GM12891 (cell line): Measurements from ENCODE around the gene FREY1.

Source experiments
- DNase-seq: peaks from one replicate; pipeline ENCODE4 v3.0.0; 2011; ENCODE audit warnings: low spot score; ENCODE audit not compliant: insufficient read length
- FAIRE-seq: peaks from 2 replicates; lab custom pipeline; 2011; peaks lifted over from hg19 to GRCh38; lab: Jason Lieb, UNC
- PAX5 ChIP-seq: IDR thresholded peaks from 2 replicates; pipeline ENCODE4 v1.6.1; 2011; ENCODE audit warnings: low read length, moderate library complexity, mild to moderate bottlenecking; ENCODE audit not compliant: insufficient read depth, severe bottlenecking
- POLR2A ChIP-seq: IDR thresholded peaks from 2 replicates; pipeline ENCODE4 v1.6.1; 2011; ENCODE audit warnings: low read depth, low read length, control low read depth
- POLR2AphosphoS5 ChIP-seq: IDR thresholded peaks from 2 replicates; pipeline ENCODE4 v1.6.1; 2011; ENCODE audit warnings: low read depth, low read length, control low read depth
- POU2F2 ChIP-seq: IDR thresholded peaks from 2 replicates; pipeline ENCODE4 v1.6.1; 2011; ENCODE audit warnings: low read depth, mild to moderate bottlenecking, control low read depth, low read length, moderate library complexity
- SPI1 ChIP-seq: IDR thresholded peaks from 2 replicates; pipeline ENCODE4 v1.6.1; 2011; ENCODE audit warnings: low read depth, low read length, control low read depth
- TAF1 ChIP-seq: IDR thresholded peaks from 2 replicates; pipeline ENCODE4 v1.6.1; 2011; ENCODE audit warnings: low read depth, low read length, control low read depth

The FREY1 gene

DNA sequence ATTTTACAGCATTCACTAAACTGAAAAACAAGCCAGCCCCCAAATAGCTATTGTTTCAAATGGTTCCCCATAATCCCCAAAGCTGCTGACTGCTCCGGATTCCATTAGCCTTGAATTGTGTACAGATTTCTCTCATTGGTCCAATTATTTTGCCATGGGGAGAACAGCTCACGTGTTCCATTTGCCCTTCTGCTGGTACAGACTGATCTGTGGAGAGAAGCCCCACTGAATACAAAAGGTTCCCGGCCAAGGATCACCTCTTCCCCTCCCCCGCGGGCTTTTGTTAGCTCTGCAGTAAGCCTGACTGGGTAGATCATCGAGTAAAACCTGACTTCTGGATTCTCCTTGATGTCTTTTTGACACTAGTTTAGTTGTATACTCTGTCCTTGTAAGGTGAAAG is 30.7 kb downstream of the FREY1 start:
- TF ChIP-seq POLR2AphosphoS5: no peak
- FAIRE-seq (no peak), DNase-seq (no peak)

DNA sequence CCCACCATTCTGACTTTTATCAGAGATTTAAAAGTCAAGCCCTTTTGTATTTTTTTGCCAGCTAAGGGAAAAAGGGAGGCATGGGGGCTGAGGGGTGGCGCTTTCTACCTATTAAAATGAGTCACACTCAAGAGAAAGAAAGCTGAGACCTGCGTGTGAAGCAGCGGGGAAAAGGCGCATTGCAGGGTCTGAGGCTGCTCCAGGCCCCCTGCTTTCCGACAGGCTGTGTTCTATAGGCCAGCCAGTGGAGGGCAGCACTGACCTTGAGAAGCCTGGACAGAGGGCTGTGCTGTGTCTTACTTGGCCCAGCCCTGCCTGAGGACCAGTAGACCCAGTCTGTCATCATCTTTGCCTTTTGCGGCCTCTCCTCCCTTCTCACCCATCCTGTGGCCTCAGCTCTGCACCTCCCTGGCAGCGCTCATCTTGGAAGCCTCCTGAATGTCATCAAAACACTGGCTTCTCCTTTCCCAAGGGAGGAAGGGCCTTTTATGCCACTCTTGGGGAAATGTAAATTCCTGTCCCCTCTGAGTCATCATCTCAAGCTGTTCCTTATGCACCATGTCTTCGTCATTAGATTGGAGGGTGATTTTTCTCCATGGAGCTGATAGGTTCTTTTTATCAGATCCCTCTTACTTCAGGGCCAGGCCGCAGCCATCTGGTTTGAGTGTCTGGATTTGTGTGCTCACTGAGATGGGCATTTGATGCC is 34.3 kb downstream of the FREY1 start:
- TF ChIP-seq POU2F2 (no peak), SPI1 (no peak), POLR2A (no peak), POLR2AphosphoS5 (no peak), PAX5 (no peak), TAF1 (no peak)
- FAIRE-seq (no peak), DNase-seq (peak; percentile 50)

DNA sequence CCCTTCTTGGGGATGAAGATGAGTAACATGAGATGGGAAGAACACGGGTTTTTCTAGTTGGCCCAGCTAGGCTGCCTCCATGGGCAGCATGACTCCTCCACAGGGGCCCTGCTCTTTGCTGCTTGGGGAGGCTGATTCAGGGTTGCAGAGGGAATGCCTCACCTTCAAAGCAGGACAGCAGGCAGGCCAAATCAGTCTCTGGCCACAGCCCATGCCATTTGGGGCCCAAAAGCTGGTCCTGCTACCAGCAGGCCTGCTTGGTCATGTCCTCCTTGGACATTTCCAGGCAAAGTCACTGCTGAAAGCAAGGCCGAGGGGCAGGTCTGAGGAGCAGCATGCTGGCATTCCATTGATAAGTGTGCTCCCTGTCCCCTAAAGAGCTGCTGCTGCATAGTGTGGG is 35.4 kb downstream of the FREY1 start:
- TF ChIP-seq TAF1 (no peak), POLR2AphosphoS5 (no peak), SPI1 (no peak), POU2F2 (no peak), POLR2A (no peak), PAX5 (no peak)
- no peak for DNase-seq
- FAIRE-seq: no peak

DNA sequence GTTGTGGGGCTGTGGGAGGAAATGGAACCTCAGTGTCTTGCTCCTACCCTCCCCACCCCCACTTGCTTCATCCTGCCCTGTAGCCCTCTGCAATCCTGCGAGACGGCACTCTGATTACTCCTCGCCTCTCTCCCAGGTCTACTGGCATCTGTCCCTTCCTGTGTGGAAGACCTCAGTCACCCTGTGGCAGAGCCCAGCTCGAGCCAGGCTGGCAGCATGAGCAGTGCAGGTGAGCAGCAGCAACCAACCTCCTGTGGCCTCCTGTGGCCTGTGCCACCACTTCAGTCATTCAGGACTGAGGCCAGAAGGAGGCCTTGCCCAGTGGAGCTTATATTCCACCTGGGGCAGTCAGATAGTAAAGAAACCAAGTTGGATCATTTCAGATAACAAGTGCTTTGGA is 36.4 kb downstream of the FREY1 start:
- DNase-seq: no peak
- no peak for TF ChIP-seq PAX5
- no peak for TF ChIP-seq POLR2A
- TF ChIP-seq POLR2AphosphoS5: no peak
- TF ChIP-seq POU2F2: no peak
- TF ChIP-seq SPI1: no peak
- TF ChIP-seq TAF1: no peak
- no peak for FAIRE-seq

DNA sequence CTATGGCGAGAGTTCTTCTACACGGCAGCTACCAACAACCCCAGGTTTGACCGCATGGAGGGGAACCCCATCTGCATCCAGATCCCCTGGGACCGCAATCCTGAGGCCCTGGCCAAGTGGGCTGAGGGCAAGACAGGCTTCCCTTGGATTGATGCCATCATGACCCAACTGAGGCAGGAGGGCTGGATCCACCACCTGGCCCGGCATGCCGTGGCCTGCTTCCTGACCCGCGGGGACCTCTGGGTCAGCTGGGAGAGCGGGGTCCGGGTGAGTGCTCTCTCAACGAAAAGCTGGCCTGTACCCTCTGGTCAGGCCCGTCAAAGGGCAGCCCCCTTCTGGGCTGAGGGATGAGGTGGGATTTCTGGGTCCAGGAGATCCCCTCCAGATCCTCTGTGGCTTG is 37.5 kb downstream of the FREY1 start:
- DNase-seq: no peak
- no peak for FAIRE-seq
- TF ChIP-seq POLR2AphosphoS5: no peak

DNA sequence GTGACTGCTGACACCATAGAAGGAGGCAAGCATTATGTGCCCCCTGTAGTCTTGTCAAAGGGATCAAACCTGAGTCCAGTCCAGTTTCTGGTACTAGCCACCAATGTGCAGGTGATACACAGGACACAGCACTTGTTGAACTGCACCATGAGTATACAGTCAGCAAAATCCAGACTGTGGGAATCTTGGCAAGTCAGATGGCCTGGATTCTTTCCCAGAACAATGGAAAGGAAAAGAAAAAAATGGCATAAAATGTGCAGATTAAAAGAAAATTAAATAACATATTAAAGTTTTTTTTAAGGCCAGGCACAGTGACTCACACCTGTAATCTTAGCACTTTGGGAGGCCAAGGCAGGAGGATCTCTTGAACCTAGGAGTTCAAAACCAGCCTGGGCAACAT is 43.0 kb downstream of the FREY1 start:
- FAIRE-seq: no peak
- no peak for TF ChIP-seq PAX5
- TF ChIP-seq POLR2A: no peak
- TF ChIP-seq POLR2AphosphoS5: no peak
- no peak for TF ChIP-seq POU2F2
- no peak for TF ChIP-seq SPI1
- no peak for TF ChIP-seq TAF1

DNA sequence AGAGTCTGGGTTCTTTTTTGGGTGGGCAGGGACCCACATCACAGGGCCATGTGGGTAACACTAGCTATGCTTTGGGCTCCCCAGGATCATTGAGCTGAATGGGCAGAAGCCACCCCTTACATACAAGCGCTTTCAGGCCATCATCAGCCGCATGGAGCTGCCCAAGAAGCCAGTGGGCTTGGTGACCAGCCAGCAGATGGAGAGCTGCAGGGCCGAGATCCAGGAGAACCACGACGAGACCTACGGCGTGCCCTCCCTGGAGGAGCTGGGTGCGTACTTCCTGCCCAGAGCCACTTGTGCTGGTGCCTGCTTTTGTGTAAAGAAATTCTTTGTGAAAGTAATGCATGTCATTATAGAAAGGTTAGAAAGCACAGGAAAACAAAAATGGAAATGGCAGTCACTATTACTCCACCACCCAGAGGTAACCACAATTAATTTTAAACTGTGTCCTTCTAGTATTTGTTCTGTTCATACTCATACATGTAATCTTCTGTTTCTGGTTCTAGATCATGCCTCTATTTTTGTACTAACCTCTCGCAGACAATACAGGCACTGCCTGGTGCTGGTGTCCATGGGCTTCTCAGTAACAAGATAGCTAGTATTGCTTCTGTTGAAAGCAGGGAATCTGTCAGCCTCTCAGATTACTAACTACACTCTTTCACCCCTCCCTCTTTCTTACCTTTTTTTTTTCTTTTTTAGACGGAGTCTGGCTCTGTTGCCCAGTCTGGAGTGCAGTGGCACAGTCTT is 46.1 kb downstream of the FREY1 start:
- no peak for FAIRE-seq
- TF ChIP-seq TAF1 (no peak), SPI1 (no peak), POLR2A (no peak), POU2F2 (no peak), POLR2AphosphoS5 (no peak), PAX5 (no peak)
- no peak for DNase-seq

More for the DNA sequence above, 43.0 kb downstream of the FREY1 start:
- DNase-seq: no peak

DNA sequence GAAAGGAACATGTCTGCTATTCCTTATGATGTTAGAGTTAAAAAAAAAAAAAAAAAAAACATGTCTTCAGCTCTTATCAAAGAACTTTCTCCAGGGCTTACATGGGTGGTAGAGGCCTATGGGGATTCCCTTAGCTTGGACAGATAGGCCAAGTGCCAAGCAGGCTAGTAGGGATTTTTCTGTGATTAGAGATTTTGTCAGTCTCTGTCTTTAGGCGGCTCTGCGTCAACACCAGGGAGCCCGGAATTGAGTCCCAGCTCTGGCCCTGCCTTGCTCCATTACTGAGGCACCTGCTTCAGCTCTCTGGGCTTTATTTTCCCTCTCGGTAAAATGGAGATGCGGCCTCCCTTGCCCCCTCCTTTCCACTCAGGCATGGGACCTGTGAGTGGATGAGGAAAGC is 46.7 kb downstream of the FREY1 start:
- no peak for TF ChIP-seq POLR2A
- DNase-seq (no peak), FAIRE-seq (no peak)

DNA sequence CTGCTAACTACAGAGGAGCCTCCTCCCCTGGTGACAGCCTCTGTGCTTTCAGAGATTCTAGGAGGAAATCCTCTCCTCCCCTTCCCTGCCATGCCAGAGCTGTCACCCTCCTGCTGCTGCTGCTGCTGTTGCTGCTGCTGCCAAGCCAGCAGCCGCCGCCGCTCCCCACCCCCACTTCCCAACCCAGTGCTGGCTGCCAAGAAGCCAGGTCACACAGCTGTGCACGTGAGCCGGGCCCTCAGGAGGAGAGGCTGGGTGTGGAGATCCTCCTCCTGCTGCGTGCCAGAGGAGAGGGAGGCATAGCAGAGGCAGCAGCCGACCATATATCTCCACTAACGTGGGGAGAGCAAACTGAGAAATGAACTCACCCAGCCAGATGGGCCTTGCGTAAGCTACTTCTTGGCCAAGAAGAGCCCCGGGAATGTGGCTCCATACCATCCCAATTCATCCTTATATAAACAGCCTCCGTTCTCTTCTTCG is 47.4 kb downstream of the FREY1 start:
- TF ChIP-seq POU2F2 (no peak), TAF1 (no peak), POLR2A (no peak), SPI1 (no peak), PAX5 (no peak)
- DNase-seq (no peak), FAIRE-seq (no peak)

DNA sequence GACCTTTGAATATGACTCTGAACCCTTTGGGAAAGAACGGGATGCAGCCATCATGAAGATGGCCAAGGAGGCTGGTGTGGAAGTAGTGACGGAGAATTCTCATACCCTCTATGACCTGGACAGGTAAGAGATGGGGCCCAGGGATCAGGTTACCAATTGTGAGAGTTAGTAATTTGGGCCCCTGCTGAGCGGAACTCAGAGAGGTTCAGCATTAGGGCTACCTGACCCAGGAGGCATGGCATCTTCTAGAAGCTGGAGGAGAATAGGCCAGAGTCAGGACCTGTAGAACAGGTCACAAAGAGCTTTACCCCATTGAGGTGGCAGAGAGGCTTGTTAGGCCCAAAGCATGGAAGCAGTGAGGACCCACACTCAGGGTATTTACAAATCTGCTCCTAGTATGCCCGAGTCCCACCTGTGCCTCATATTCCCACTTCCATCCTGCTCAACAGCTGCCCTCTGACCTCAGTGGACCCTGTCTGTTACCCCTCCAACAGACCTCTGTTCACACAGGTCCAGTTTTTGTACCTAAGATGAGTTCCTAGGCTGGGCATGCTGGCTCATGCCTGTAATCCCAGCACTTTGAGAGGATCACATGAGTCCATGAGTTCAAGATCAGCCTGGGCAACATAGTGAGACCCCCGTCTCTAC is 48.2 kb downstream of the FREY1 start:
- FAIRE-seq (no peak), DNase-seq (no peak)
- TF ChIP-seq SPI1: no peak
- no peak for TF ChIP-seq TAF1
- no peak for TF ChIP-seq POLR2A
- TF ChIP-seq POU2F2: no peak
- TF ChIP-seq POLR2AphosphoS5: no peak
